DMS 273 (cell line): ENCODE data around the gene OTOF.

ENCODE experiments used
- DNase-seq: peaks from one replicate; lab custom pipeline; 2025; ENCODE audit not compliant: unreplicated experiment; lab: John Stamatoyannopoulos, UW

Gene OTOF

GRCh38 chr2:26466662-26467310 lies 11.1 kb downstream of the OTOF start:
- no peak for DNase-seq

GRCh38 chr2:26465981-26466471 lies 11.9 kb downstream of the OTOF start:
- no peak for DNase-seq

DNA sequence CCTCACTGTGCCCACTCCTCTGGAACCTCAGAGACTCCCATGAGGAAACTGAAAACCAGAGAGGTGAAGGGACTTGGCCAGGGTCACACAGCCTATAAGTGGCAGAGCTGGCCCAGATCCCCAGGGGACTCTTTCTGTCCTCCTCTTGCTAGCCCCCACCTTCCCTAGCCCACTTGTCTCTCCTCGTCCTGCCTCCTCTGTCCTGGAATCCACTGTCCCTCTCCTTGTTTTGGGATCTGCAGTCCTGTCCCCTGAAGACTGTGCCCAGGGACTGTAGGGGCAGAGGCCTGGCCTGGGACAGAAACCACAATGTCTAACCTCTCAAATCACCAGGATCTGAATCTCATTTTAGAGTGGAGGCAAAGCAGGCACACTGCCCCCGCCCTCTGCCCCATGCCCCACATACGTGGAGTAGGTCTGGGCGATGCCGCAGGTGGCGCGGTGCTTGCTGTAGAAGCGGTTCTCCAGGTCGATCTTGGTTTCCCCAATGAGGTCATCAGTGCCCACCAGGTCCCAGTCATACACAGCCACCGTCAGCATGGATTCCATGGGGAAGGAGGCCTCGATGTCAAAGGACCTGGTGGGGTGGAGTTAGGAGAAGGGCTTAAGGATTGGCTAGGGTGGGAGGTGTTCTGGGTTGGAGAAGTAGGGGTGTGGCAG lies 12.5 kb downstream of the OTOF start:
- no peak for DNase-seq

DNA sequence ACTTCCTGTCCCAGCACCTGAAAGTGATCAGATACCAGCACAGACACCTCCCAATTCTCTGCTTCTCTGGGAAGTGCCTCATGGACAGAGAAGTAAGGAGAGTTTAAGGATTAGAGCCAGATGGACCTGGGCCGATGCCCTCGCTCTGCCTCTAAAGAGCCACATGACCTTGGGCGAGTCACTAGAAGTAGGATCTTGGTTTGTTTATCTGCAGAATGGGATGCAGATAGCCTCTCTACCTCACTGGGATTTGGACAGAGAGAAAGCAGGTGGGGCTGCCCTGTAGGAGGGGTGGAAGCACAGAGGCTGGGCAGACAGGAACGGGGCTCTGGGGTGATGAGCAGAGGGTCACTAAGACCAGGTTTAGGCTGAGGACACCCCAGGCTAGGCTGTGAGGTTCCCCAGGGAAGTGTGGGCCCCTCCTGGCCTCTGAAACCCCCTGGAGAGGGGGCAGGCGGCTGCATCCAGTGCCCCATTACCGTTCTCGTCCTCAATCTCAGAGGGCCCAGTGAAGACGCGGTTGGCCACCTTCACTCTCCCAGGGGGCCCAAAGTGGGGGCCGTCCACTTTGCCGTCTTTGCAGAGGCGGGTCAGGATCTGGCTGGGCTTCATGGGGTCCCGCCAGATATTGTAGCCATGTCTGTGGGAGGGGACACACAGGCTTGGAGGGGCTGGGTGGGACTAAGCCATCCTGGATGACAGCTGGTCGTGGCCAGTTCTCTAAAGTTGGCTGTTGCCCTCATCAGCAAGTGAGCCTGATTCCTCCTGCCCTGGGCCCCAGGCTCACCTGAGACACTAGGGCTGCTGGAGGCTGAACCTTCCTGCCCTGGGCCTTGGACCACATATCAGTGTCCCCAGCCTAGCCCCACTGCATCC lies 13.3 kb downstream of the OTOF start:
- no peak for DNase-seq

DNA sequence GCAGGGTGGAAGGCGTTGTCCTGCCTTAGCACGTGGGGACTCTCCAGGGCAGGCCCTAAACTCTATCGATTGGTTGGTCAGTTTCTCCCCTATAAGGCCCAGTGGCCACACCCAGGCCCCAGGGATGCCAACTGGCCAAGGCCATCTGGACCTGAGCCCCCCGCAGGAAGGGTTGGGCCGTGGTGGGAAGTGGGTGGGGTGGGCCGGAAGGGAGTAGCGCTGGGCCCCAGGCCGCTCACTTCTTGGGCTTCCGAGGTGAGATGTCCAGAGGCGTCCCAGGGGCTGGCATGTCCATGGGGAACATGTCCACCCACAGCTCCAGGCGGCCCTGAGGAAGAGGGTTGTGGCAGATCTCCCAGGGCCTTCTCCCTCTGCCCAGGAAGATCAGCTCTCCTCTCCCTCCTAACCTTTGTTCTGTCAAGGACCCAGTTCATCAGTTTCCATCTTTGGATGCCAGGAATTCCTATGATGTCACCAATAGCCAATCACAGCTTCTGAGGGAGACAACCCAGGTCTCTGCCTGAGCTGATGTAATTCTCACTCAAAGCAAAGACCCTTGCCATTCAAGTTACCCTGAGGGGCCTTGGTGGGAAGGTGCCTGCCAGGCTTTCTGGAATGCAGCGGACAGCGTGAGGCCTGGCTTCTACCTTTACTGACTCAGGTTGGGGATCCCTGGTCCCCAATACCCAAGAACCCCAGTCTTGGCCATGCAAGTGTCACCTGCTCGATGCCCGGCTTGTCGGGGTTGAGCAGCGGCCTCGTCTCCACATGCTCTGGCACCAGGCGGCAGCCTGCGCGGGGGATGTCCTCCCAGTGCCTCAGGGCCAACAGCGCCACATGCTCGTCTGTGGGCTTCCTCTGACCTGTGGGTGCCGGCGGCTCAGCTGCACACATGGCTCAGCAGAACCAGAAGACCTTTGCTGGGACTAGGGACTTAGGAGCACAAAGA lies 14.4 kb downstream of the OTOF start:
- no peak for DNase-seq

DNA sequence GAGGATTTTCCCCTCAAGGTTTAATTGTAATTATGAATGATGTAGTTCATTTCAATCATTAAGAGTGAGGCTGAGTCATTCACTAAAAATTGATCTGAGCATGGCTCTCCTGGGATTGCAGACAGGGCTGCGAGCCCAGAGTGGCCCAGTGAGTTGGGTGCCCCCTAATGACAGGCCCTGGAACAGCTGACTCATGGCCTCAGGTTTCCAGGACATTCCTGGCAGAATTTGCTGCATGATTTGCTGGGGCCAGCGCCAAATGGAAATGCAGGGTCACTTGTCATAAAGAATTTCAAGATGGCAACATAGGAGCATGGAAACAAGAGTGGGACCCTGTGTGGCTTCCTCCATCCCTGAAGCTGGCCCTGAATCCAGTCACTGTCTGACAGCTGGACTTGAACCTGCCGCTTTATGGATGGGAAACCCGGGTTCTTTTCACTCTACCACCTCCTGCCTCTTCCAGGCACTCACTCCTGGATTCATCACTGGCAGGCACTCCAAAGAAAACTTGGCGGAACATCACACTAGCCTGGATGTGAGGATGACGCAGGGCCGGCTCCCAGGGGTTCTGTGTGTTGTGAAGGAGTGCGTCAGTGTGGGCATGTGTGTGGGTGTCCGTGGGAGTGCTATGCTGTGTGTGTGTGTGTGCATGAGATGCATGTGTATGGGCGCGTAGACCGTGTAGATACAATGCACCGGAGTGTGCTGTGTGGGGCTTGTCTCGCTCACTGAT lies 15.2 kb downstream of the OTOF start:
- DNase-seq: peak; percentile 71

GRCh38 chr2:26462100-26462499 lies 15.8 kb downstream of the OTOF start:
- DNase-seq: no peak

DNA sequence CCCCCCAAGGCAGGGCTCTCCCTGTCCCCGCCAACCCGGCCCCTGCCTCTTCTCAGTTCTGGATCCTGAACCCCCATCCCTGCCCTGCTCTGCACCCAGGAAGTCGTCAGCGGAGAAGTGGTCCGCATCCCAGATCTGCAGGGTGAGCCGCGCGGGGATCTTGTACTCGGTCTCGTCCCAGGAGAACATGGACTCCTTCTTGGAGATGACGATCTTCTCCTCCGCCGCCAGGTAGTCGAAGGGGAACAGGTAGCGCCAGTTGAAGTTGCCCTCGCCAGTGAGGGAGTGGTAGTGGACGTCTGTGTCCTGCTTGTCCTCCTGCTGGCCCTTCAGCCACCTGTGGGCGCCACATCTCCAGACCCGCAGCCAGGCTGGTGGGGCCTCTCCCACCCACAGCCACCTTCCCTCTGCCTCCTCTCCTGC lies 16.3 kb downstream of the OTOF start:
- DNase-seq: no peak

- DNase-seq: no peak
These were observed 17.3 kb downstream of the OTOF start for GRCh38 chr2:26460613-26461031.

DNA sequence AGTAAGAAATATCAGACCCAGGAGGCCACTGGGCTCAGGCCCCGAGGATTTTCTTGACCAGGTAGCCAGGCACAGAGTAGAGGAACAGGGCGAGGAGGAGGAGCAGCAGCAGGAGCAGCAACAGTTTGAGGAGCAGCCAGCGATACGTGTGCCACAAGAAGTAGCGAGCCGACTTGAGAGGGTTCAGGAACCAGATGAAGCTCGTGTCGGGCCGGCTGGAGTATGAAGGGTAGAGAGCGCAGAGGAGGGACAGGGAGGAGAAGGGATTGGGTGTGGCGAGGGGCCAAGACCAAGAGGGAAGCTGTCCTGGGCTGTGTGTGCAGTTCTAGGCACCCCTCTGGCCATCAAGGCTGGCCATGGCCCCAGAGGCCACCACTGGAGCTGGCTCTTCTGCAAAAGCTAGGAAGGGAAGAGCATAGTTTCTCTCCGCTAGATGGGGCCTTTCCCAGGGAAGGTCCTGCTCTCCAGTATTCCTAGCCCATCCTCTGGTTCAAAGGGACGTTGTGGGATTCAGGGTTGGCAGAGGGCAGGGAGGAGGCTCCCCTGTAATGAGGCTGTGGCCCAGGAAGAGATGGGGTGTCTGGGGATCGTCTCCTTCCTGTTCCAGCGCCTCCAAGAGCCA lies 17.8 kb downstream of the OTOF start:
- no peak for DNase-seq

DNA sequence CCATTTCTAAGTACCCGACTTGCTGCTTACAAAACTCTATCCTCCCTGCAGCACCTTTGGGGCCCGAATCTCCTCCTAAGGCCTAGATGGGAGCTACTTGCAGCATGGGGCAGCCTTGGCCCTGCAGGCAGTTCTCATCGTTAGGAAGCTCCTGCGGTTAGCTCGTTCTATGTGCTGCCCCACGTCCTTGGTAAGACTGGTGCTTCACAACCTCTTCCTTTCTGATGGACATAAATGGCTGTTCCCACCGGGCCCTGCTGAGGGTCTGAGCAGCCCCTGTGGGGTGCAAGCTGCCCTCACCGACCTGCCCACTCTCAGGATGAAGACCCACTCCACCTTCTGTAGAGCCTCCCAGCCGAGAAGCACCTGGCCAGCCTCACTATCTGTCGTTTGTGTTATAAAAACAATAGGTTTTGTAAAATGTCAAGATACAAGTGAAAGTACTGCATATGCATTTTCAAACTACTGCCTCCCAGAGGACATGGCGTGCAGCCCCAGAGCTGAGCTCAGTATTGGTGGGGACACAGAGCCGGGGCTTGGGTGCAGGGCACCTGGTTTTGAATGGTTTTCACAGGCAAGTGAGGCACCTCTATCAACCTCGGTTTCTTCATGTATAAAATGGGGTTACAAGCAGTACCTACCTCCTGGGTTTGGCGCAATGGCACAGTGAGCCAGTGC lies 19.4 kb downstream of the OTOF start:
- DNase-seq: no peak

- no peak for DNase-seq
These were observed 20.1 kb downstream of the OTOF start for GRCh38 chr2:26457695-26458364.

DNA sequence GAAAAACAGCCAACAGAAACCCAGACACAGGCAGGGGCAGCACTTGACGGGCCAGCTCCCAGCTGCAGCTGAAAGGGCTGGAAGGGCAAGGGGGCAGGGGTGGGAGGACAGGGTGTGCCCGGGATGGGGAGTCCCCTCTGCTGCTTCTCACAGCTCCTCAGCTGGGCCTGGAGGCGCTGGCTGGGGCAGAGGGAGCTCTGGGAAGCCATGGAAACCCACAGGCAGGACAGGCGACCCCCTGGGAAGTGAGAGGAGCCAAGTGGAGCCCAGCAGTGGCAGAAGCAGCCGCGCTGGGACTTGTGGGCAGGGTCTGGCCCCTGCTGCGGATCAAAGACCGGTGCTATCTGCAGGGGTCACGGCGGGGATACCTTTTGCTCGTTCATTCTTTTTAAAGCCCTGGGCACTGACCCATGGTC lies 20.7 kb downstream of the OTOF start:
- no peak for DNase-seq

DNA sequence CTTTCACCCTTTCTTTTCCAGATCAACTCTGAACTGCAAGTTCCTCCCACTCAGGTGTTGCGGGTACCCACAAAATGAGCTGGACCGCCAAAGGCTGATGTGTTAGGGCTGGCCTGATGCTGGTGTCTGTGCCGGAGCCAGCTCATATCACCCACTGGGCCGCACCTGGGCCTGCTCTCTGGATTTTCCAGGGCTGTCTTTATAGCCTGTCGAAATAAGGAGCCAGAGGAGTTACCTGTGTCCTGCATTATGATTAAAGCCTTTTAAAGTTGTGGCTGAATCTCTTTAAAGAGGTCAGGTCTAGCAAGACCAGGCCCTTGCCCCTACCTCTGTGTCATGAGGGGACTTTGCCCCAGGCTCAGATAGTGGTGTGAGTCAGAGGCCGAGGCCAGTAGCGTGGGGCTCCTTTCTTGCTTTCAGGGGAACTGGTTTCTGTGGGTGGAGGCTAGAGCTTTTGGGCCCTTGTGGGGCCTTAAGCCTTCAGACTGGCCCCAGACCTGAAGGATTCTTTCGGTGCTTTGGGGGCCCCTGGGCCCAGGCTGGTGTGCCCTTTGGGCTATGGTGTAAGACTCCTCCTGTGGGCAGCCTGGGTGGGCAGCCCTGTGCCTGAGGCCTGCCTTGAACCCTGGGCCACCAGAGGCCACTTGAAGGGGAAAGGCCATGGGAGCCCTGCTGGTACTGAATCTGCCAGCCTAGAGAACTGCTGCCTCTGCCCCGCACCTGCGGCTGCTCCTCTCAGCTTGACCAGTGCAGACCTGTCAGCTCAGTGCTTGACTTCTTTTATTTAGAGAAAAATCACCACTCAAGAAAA lies 21.3 kb downstream of the OTOF start:
- no peak for DNase-seq

DNA sequence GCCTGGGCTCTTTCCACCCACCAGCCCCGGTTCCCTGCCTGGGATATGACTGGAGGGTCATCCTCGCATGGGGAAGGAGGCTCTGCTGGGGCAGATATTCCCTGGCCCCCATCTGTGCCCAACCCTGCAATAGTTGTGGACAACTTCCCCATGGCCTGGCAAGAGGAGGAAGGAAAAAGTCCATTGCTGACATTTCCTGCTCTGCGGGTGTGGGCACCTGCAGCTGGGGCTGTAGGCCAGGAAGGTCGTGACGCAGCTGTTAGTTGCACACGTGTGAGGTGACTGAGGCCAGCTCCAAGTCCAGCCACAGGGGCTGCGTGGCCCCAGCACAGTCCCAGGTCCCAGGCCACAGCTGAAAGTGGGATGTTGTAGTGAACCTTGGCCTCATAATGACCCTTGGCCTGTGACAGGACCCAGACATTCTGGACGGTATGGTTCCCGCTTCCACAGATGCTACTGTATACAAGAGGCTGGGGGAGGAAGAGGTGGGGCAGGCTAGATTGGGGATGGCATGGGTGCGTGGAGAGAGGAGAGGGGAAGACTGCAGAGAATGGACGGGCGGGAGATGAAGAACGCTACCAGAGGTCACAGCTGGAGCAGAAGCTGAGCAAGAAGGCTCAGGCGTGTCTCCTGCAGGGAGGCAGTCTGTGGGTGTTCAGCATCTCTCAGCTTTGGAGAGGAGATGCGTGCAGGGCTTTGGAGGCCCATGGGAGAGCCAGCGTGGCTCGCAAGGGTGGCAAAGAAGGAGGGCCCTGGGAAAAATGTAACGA lies 22.1 kb downstream of the OTOF start:
- no peak for DNase-seq

DNA sequence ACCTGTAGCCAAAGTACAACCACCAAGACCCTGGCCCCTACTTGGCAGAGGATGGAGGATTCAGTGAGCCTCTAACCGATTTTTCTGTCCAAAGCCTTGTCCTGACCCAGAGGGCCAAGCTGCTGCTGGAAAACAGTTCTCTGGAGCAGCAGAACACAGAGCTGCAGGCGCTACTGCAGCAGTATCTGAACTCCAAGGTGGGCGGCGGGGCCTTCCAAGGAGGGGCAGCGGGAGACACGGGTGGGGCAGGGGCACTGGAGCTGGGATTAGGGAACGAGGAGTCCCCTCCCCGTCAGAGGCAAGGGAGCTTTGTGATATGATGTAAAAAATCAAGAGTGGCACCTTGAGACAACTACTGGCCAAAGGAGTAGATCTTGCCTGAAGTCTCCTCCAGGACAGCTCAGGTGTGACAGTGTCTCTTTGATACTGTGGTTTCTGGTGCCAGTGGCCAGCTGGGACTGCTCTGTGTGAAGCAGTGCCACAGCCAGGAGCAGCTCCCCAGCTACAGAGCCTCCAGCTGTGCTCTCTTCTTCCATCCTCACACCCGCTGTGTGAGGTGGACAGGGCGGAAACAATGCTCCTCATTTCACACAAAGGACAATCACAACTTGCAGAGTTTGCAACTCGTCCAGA lies 22.8 kb downstream of the OTOF start:
- DNase-seq: no peak
